Mucosa of stomach (tissue), 1 donor: ENCODE data around the gene SNIP1.

Experiments
- H3K27me3 ChIP-seq: one replicate; pipeline ENCODE4 v1.7.0; 2013; ENCODE audit warnings: mild to moderate bottlenecking, low read length; ENCODE audit not compliant: control insufficient read depth, insufficient read depth
- H3K36me3 ChIP-seq: one replicate; pipeline ENCODE4 v1.7.0; 2013; ENCODE audit warnings: low read length; ENCODE audit not compliant: control insufficient read depth, insufficient read depth
- H3K4me1 ChIP-seq: one replicate; pipeline ENCODE4 v1.7.0; 2013; ENCODE audit warnings: mild to moderate bottlenecking, low read length; ENCODE audit not compliant: control insufficient read depth, insufficient read depth
- H3K4me3 ChIP-seq: one replicate; pipeline ENCODE4 v1.7.0; 2013; ENCODE audit warnings: low read length
- H3K9ac ChIP-seq: one replicate; pipeline ENCODE4 v1.7.0; 2013; ENCODE audit warnings: mild to moderate bottlenecking, low read length, moderate library complexity
- H3K9me3 ChIP-seq: one replicate; pipeline ENCODE4 v1.7.0; 2013; ENCODE audit warnings: mild to moderate bottlenecking, low read length, moderate library complexity; ENCODE audit not compliant: control insufficient read depth
- donor health status: Pancreatic carcinoma.

SNIP1 gene

GRCh38 chr1:37497832-37498231 is 56.3 kb downstream of the SNIP1 start:
- Histone ChIP-seq H3K36me3 (no peaks in the 10 kb centered on the region), H3K27me3 (no peaks in the 10 kb centered on the region), H3K9ac (no peak overlapping the region), H3K9me3 (no peaks in the 10 kb centered on the region), H3K4me1 (peaks cover 12% of the 10 kb centered on the region), H3K4me3 (no peak overlapping the region)

GRCh38 chr1:37495875-37496274 is 58.2 kb downstream of the SNIP1 start:
- H3K9ac ChIP-seq, result no peak overlapping the region
- H3K36me3 ChIP-seq, result no peaks in the 10 kb centered on the region
- peaks cover 12% of the 10 kb centered on the region for H3K4me1 ChIP-seq
- no peak overlapping the region for H3K4me3 ChIP-seq
- H3K9me3 ChIP-seq, result no peaks in the 10 kb centered on the region
- no peaks in the 10 kb centered on the region for H3K27me3 ChIP-seq

GRCh38 chr1:37493336-37494098 is 60.6 kb downstream of the SNIP1 start:
- no peak overlapping the region for H3K4me3 ChIP-seq
- H3K9ac ChIP-seq, result no peak overlapping the region
- H3K9me3 ChIP-seq, result no peaks in the 10 kb centered on the region
- no peaks in the 10 kb centered on the region for H3K4me1 ChIP-seq
- no peaks in the 10 kb centered on the region for H3K36me3 ChIP-seq
- no peaks in the 10 kb centered on the region for H3K27me3 ChIP-seq

- Histone ChIP-seq H3K9me3 (no peaks in the 10 kb centered on the region), H3K27me3 (no peaks in the 10 kb centered on the region), H3K36me3 (peaks cover 10% of the 10 kb centered on the region), H3K4me3 (no peak overlapping the region), H3K4me1 (peaks cover 52% of the 10 kb centered on the region), H3K9ac (peak overlapping the region; percentile 22)
Observed at GRCh38 chr1:37487619-37487984, 66.5 kb downstream of the SNIP1 start.

GRCh38 chr1:37486680-37487618 is 67.1 kb downstream of the SNIP1 start:
- Histone ChIP-seq H3K9me3 (no peaks in the 10 kb centered on the region), H3K9ac (peak overlapping the region; percentile 22), H3K4me1 (peaks cover 59% of the 10 kb centered on the region), H3K36me3 (peaks cover 17% of the 10 kb centered on the region), H3K27me3 (no peaks in the 10 kb centered on the region), H3K4me3 (no peak overlapping the region)

- H3K27me3 ChIP-seq, result no peaks in the 10 kb centered on the region
- H3K9ac ChIP-seq, result peak overlapping the region; percentile 37
- H3K4me3 ChIP-seq, result no peak overlapping the region
- no peaks in the 10 kb centered on the region for H3K9me3 ChIP-seq
- H3K36me3 ChIP-seq, result peaks cover 25% of the 10 kb centered on the region
- peaks cover 67% of the 10 kb centered on the region for H3K4me1 ChIP-seq
Observed at GRCh38 chr1:37485902-37486679, 68.0 kb downstream of the SNIP1 start.
